Stimulated activated CD8-positive, alpha-beta memory T cell treated with anti-CD3 and anti-CD28 coated beads, Interleukin-4, amount 100 ng/mL, for 48 hours (primary cell): ENCODE measurements around the gene BRD7.
A peak's percentile ranks its signal among the peaks of the same experiment; 100 is the strongest.

Experiments used
- DNase-seq: peaks from one replicate; pipeline ENCODE4 v3.0.0-alpha.2; 2020

BRD7 gene

DNA sequence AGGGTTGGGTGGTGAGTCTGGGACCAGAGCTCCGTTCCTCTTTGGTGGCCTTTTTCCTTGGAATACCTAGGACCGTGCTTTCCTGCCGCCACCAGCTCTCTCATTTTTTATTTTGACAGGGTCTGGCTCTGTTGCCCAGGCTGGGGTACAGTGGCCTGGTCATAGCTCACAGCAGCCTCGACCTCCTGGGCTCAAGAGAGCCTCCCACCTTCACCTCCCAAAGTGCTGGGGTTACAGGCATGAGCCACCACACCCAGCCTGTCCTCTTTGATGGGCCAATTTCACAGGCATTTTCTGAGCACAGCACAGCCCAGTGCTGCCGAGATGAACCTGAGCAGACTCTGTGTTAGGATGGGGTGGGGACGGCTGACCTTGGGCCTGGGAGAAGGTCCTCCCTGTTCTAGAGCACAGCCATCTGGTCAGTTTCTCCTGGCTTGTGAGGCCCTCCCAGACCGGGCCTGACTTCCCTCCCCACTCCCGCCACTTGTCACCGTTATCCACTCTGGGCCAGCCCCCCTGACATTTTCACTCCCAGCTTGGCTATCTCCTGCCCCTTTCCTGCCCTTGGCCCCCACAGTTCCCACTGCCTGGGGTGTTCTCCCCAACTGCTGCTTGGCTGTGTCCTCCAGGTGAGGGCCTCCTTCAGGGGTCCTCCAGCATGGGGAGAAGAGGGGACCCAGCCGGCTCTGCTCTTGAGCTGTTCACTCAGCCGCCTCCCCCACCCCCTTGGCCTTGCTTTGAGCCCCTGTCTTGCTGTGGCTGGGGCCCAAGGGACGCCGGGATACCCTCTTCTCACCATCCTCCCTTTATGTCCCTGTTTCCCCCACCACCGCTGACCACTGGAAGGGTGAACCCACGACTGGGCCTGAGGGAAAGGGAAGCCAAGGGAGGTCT, 97.4 kb downstream of the BRD7 start:
- no peak for DNase-seq

GRCh38 chr16:50270510-50271147, 98.2 kb downstream of the BRD7 start:
- DNase-seq, result no peak

GRCh38 chr16:50269769-50270509, 98.8 kb downstream of the BRD7 start:
- DNase-seq, result no peak

- no peak for DNase-seq
Measured at GRCh38 chr16:50269061-50269705, 99.6 kb downstream of the BRD7 start.

DNA sequence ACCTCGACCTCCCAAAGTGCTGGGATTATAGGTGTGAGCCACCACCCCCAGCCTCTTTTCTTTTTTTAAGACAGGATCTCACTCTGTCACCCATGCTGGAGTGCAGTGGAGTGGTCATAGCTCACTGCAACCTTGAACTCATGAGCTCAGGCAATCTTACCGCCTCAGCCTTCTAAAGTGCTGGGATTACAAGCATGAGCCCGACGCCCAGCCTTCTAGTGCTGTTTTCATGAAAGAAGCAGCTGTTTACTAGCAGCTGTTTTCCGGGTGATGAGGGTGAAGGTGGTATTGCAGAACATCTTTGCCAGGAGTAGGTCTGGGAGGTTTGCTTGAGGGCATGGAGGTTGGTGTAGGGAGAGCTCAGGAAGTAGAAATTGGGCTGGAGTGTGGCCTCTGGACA, 100.4 kb downstream of the BRD7 start:
- no peak for DNase-seq

DNA sequence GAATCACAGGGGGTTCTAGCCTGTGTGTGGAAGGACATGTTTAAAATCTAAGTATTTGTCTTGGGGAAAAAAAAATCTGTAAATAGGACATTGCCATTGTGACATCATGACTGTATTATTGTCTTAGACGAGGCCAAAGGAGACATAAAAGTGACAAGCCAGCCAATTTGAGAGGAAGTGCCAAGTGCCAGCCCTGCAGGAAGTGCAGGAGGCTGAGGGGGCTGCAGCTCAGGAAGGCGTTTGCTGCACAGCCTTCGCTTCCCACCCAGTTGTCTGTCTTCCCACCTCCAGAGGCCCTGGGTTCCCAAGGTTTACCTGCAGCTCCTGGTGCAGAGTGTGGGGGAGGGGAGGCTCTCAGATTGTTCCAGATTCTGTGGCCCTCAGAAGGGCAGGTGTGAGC, 101.1 kb downstream of the BRD7 start:
- DNase-seq, result peak; percentile 43

- no peak for DNase-seq
Measured at GRCh38 chr16:50267151-50267631, 101.6 kb downstream of the BRD7 start.

DNA sequence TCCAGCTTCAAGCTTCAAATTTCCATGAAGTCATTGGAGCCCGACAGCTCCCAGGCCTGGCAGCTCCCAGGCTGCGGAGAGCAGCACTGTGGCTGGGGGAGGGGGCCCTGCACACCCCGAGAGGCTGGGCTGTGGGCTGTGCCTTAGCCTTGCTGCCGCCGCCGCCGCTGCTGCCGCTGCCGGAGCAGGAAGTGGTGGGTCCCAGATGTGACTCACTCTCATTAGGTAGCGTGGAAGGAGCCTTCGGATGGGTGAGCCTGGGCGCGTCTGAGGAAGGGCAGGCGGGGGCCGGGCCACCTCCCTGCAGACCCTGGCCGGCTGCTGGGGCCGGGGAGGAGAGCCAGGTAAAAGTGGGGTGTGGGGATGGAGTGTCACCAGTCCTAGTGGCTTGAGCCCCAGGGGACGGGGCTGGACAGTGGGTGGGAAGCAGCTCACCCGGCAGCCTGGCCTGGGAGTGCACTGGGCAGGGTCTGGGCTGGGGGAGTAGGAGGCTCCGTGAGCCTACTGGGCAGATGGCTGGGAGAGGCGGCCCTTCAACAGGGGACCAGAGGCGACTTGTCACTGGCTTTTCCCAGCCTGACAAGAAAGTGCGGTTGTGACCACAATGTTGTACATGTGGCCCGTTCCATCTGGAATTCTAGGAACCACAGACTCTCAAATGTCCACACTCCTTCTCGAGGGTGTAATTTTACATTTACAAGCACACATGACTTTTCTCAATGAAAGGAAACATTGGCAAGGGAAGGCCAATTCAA, 102.3 kb downstream of the BRD7 start, which contains the start of gene ADCY7:
ADCY7 (plus strand) TSS at position 215 of the 755 bp plus-strand sequence. CDS start 21,629 bp downstream, outside the sequence.
- DNase-seq, result peak; percentile 87
